Daoy (cell line): Measurements from ENCODE around the gene EPS15. TPM values are rescaled to one million over a fixed set of nuclear protein-coding genes. Genes with fewer than 3 reads are reported as not detected.
"Not testable (repeated sequence)": the region's sequence is repeated elsewhere in the genome, so short reads cannot be mapped to it uniquely, and the experiment has no call there.

Experiments used
- DNase-seq: peaks from one replicate; pipeline ENCODE4 v3.0.0-alpha.2; 2015; ENCODE audit warnings: low read depth
- total RNA-seq: library from RNA; depleted of rRNA; stranded (reverse); fragments of >200 nt; shearing (Covaris generic); gene quantifications from 2 replicates; pipeline ENCODE4 v1.2.3, GENCODE V29; 2014

EPS15 gene
- total RNA-seq, 1 experiment from 2014 or later: 33.4 TPM

- DNase-seq: no peak
Measured at GRCh38 chr1:51472359-51472758, 46.7 kb downstream of the EPS15 start.

- no peak for DNase-seq
Measured at GRCh38 chr1:51469518-51469917, 49.5 kb downstream of the EPS15 start.

GRCh38 chr1:51464828-51465227 lies 54.2 kb downstream of the EPS15 start:
- no peak for DNase-seq

- no peak for DNase-seq
Measured at GRCh38 chr1:51463561-51463960, 55.5 kb downstream of the EPS15 start.

- DNase-seq: not testable (repeated sequence)
Measured at GRCh38 chr1:51462289-51462688, 56.8 kb downstream of the EPS15 start.

- no peak for DNase-seq
Measured at GRCh38 chr1:51454554-51454953, 64.5 kb downstream of the EPS15 start.

GRCh38 chr1:51453010-51453409 lies 66.1 kb downstream of the EPS15 start:
- no peak for DNase-seq

GRCh38 chr1:51448844-51449454 lies 70.1 kb downstream of the EPS15 start:
- not testable (repeated sequence) for DNase-seq

GRCh38 chr1:51445351-51446090 lies 73.5 kb downstream of the EPS15 start:
- no peak for DNase-seq

GRCh38 chr1:51444534-51445192 lies 74.4 kb downstream of the EPS15 start:
- DNase-seq: no peak

GRCh38 chr1:51444096-51444495 lies 75.0 kb downstream of the EPS15 start:
- DNase-seq: no peak

GRCh38 chr1:51443555-51443954 lies 75.5 kb downstream of the EPS15 start:
- no peak for DNase-seq

- no peak for DNase-seq
Measured at GRCh38 chr1:51442616-51443015, 76.5 kb downstream of the EPS15 start.

GRCh38 chr1:51442198-51442597 lies 76.9 kb downstream of the EPS15 start:
- no peak for DNase-seq

GRCh38 chr1:51439895-51440294 lies 79.2 kb downstream of the EPS15 start:
- DNase-seq: no peak

GRCh38 chr1:51439053-51439452 lies 80.0 kb downstream of the EPS15 start:
- DNase-seq: no peak

- not testable (repeated sequence) for DNase-seq
Measured at GRCh38 chr1:51437391-51437790, 81.7 kb downstream of the EPS15 start.

GRCh38 chr1:51435878-51436277 lies 83.2 kb downstream of the EPS15 start:
- DNase-seq: no peak

- DNase-seq: no peak
Measured at GRCh38 chr1:51433972-51434510, 85.0 kb downstream of the EPS15 start.

GRCh38 chr1:51433269-51433971 lies 85.6 kb downstream of the EPS15 start:
- no peak for DNase-seq

GRCh38 chr1:51432146-51432545 lies 86.9 kb downstream of the EPS15 start:
- DNase-seq: no peak

GRCh38 chr1:51427438-51427837 lies 91.6 kb downstream of the EPS15 start:
- DNase-seq: no peak
